Stimulated activated CD8-positive, alpha-beta memory T cell treated with anti-CD3 and anti-CD28 coated beads, Interleukin-15, amount 100 ng/mL, for 48 hours (primary cell): Measurements from ENCODE around the gene MRPS18C.
A peak's percentile ranks its signal among the peaks of the same experiment; 100 is the strongest.
"Not testable (repeated sequence)": the region's sequence is repeated elsewhere in the genome, so short reads cannot be mapped to it uniquely, and the experiment has no call there.

ENCODE experiments used
- DNase-seq, 2 donors: peaks; one replicate each; pipeline ENCODE4 v3.0.0-alpha.2; 2020; ENCODE audit warnings: low read depth in 2 of 2

Gene MRPS18C

DNA sequence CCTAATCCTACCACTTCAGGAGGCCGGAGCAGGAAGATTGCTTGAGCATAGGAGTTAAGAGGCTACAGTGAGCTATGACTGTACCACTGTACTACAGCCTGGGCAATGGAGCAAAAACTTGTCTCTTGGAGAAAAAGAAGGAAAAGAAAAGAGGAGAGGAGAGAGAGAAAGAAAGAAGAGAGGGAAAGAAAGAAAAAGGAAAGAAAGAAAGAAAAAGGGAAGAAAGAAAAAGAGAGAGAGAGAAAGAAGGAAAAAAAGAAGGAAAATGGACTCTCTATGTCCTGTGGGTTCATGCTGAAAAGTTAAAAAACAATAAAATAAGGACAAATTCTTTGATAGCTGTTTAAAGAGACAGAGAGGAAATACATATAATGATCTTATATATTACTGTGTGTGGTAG, 42.3 kb downstream of the MRPS18C start:
- no peak for DNase-seq

GRCh38 chr4:83501671-83502070, 45.8 kb downstream of the MRPS18C start:
- not testable (repeated sequence) for DNase-seq

- DNase-seq = no peak
Measured at GRCh38 chr4:83503974-83504373, 48.1 kb downstream of the MRPS18C start.

GRCh38 chr4:83504503-83504902, 48.6 kb downstream of the MRPS18C start:
- no peak for DNase-seq

- no peak for DNase-seq
Measured at GRCh38 chr4:83504996-83505395, 49.1 kb downstream of the MRPS18C start.

DNA sequence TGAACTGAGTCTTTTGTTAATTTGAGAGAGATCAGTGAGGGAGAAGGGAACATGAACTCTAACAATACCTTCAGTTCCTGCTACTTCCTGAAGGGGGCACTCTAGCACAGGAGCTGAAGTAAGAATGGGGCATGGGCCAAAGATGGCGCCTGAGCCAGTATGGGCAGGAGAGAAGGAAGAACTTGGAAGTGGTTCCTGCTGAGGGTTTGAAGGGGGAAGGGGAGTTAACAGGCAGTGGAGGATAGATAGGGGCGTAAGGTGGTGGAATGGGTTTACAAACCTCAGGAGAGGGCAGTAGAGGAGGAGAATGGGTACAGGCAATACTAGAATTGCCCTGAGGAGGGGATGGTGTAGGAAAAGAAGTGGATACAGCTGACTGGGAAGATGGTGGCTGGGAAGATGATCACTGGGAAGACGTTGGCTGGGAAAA, 53.3 kb downstream of the MRPS18C start:
- DNase-seq = peak; percentile 8 to 34

- no peak for DNase-seq
Measured at GRCh38 chr4:83510442-83510841, 54.6 kb downstream of the MRPS18C start.
